Aortic smooth muscle cell (primary cell): ENCODE results near the gene FOXD4L5. TPM values are rescaled to one million over a fixed set of nuclear protein-coding genes. Genes with fewer than 3 reads are reported as not detected.

Experiments used
- total RNA-seq: library from RNA; depleted of rRNA; stranded (reverse); fragments of >200 nt; gene quantifications from 2 replicates; pipeline ENCODE4 v1.2.3, GENCODE V29; 2014

FOXD4L5 gene
- under 0.01 and 0.06 TPM in 2 replicates for total RNA-seq

DNA sequence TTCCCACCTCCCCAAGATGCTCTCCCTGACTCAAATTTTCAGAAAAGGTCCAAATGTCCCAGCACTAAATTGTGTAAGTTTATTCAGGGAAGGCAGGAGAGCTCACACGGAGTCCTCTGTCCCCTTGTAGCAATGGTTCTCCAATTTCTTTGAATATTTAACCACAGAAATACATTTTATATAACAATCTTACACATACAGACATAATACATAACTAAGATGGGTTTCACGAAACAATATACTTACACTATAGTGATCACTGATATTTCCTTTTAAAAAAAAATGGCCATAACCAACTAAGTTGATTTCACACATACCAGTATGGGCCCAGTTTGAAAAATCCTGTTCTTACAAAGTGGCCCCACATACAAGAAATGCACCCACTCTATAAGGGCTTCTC is at the start of gene FOXD4L5:
Gene FOXD4L5, minus strand, starts transcription at position 101 of the 400 bp plus-strand sequence. CDS start 832 bp downstream, outside the sequence.

